GM19372 (cell line): Measurements from ENCODE around the gene BMP6.

Experiments used
- ATAC-seq: cut with Tn5 transposase; IDR thresholded peaks from one replicate; pipeline ENCODE4 v1.9.1; 2021; ENCODE audit warnings: mild to moderate bottlenecking, low read depth, moderate library complexity; ENCODE audit not compliant: unreplicated experiment

The BMP6 gene

GRCh38 chr6:7707787-7708186, 18.1 kb upstream of the BMP6 start:
- ATAC-seq: no peak

DNA sequence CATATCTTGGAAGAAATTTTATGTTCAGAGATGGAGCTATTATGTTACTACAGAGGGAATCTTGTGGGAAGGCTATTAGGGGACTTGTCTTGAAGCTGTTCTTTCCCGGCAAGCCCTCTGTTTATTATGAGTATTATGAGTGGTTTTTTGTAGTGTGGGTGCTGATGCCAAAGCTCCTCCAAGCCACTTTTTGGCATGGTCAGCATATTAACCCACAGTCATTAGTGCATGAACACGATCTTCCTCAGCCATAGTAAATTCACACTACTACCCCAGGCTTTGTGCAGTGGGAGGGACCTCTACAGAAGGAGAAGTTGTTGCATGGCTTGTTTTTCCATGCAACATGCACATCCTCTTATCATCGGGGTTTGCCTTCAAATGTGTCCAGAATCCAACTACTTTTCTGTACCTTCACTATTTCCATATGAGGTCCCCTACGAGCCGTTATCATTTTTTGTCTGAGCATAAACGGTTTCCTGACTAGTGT, 6.5 kb upstream of the BMP6 start:
- ATAC-seq: no peak

DNA sequence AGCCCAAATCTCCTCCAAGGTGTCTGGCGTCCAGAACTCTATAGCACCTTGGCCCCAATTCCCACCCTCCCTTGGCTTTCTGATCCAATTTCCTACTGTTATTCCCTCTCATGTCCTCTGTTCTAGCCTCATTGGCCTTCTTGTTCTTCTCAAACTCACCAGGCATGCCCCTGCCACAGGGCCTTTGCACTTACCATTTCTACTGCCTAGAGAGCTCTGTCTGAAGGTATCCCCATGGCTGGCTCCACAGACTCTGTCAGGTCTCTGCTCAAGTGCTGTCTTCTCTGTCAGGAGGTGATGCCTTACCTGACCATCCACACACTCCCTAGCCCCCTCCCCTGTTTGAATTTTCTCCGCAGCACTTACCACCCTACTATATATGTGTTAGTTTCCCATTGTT, 5.6 kb upstream of the BMP6 start:
- ATAC-seq: no peak

DNA sequence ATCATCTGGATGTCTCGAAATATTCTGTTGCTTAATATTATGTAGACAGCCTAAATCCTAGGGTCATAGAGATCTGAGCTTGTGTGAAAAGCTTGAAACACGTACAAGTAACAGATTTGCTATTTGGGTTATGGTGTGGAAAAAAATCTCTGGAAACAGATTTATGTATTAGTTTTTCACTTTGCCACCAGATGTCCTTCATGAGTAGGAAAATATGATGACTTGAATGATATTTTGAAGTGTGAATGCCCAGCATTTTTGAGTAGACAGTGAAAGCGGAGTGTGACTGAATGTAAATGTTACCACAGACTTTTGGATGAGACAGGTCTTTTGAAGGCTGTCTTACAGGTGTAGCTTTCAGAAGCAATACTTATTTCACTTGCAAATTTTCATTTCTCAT, 4.2 kb upstream of the BMP6 start:
- ATAC-seq: no peak

GRCh38 chr6:7723041-7723447, 2.9 kb upstream of the BMP6 start:
- ATAC-seq: no peak

GRCh38 chr6:7723554-7723953, 2.3 kb upstream of the BMP6 start:
- ATAC-seq: no peak

DNA sequence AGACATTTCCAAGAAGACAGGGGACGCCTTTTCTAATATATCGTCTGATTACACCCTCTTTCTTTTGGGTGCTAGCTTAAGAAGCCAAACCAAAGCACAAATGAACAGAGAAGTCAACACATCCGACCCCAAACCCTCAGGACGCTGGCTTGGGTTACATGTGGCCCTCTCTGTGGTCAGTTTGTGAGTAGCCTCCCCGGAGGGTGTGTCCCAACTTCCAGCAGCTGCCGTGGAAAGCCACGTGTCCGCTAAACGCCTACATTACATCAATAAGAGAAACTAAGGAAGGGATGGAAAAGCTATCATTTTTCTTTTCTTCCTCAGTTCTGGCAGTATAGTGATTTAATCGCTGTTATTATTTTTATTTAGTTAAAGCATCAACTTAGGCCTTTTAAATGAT, 487 bp upstream of the BMP6 start:
- ATAC-seq: no peak

GRCh38 chr6:7726416-7727085, 652 bp downstream of the BMP6 start:
- ATAC-seq: no peak

- ATAC-seq: no peak
Measured at GRCh38 chr6:7727086-7727945, 1.4 kb downstream of the BMP6 start.

DNA sequence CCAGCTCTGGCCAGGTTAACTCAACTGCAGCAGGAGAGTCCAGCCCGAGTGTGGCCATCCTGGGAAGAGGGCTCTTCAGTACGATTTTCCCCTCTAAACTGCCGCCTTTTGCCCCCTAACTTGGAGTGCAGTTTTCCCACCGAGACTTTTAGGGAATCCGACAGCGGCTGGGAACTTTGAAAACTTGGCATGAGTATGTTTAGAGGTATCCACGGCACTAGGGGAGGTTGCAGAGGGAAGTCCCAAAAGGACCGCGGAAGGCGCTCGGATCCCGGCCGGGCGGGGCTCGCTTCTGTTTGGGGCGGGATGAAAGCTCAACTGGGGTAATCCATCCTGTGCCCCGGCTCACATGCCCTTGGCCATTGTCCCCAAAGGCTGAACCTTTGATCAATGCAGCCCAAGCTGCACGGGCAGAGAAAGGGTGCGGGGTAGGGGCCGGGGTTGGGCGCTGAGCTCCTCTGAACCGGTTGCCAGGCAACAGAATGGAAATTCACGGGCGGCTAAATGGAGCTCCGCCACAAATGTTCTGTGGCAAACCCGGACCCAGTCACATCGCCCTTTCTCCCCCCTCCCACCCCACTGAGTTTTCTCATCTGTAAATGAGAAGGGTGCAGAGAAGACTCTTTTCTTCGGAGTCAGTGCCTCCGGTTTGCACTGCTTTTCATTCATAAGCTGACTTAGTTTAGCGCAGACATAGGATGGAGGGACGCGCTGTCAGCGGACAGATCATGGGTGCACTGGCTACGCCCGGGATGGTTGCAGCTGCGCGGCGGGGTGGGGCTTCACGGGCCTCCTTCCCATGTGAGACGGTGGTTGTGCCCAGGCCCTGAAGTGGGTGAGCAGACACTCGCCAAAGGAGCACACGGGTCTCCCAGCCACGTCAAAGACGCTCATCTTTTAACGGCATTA, 2.3 kb downstream of the BMP6 start:
- no peak for ATAC-seq

- ATAC-seq: no peak
Measured at GRCh38 chr6:7728855-7729590, 3.1 kb downstream of the BMP6 start.

DNA sequence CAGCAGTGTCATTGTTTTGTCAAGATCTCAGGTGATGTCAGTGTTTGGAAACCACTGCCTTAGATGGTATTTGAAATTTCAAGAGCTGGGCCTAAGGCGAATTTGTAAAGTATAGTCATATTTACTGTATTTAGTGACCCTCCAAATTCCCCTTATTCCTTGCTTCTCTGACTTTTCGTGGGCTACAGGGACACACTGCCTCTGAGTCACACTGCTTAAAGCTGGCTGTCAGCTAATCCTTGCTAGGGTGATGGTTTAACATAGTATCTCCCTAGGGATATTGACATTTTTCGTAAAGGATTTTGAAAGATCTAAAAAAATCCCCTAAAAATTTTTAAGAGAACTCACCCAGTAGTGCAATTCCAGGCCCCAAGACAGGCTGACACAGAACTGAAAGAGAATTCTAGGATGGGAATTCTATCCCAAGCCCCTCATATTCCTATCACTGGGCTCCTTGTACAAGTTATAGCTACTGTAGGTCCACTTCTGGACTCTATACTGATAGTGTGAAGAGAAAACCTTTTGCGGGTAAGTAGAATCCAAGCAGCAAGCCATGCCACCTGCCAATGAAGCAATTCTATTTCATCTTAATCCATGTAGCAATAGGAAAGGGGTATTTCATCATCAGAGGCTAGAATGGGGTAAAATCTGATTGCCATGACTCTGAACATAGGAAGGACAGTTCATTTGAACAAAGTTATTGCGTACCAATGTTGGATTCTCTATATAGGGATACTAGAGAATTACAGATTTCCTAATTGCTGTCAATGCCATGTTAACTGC, 4.3 kb downstream of the BMP6 start:
- no peak for ATAC-seq

DNA sequence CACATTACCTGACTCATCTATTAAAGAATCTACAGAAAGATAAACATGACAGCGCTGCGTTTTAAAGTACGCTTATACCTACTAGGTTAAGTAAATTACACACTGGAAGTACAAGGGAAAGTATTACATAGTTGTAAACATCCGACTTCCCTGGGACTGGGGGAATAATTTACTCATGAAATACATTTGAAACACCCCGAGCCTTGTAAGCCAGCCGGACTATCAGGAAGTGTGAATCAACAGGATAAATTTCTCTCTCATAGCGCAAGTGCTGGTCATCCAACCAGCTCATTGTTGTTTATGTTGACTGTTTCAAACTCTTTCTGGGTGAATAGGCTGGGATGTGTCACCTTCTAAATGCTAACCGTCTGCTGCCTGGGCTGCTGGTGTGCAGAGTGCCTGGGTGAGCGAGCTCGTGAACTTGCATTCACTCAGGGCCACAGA, 4.9 kb downstream of the BMP6 start:
- ATAC-seq: no peak

DNA sequence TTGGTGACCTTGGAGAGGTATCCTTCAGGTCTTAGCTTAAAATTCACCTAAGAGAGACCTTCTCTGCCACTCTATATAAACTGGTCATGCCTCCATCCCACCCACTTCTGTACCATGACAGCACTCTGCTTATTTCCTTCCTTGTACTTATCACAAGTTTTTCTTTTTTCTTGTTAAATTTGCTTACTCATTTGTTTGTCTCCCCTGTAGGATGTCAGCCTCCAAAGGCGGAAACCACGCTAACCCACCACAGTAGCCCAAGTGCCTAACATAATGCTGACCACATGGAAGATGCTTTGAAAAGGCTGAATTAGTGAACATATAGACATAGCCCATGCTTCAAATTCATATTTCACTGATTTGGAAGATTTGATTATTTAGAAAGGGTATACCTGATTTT, 5.4 kb downstream of the BMP6 start:
- no peak for ATAC-seq

- no peak for ATAC-seq
Measured at GRCh38 chr6:7732228-7732627, 6.3 kb downstream of the BMP6 start.

DNA sequence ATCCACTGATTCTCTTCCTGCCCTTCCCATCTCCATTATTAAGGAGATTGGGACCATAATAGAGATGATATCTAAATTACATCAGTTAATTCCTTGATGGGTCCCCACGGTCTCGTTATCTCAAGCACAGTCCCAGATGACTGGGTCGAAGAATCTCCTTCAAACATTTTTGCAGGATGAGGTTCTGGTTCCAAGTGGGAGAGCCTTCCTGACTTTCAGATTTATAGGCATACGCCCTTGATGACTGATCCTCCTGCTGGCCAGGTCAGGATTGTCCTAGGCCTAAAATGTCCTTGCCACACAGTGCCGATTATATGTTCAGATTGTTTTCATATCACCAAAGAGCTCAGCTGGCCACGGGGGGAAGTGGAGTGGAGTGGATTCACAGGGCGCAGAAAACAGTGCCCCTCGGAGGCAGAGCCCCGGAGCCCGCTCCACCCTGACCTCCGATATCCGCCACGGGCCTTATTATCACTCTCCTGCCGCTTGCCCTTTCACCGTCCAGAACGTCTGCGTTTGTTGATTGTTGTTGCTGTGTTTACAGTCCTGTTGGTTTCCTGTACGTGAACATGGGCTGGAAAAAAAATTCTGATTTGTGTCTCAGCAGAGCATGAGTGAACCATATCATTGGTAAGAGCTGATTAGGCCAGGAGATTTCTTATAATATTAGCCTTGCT, 8.9 kb downstream of the BMP6 start:
- no peak for ATAC-seq

DNA sequence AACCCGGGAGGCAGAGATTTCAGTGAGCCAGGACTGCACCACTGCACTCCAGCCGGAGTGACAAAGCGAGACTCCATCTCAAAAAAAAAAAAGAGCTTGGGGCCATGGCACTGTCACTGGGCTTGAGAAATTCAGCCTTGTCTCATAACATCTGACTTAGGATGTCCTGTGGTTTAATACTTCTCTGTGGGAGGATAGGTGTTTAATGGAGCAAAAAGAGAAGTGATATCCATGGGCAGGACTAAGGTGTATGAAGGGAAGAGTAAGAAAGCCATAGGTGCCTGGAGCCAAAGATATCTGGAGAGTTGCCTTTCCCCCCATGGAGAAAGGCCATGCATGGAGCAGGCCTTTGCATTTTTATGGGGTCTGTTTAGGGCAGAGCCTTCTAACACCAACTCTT, 11.2 kb downstream of the BMP6 start:
- no peak for ATAC-seq

DNA sequence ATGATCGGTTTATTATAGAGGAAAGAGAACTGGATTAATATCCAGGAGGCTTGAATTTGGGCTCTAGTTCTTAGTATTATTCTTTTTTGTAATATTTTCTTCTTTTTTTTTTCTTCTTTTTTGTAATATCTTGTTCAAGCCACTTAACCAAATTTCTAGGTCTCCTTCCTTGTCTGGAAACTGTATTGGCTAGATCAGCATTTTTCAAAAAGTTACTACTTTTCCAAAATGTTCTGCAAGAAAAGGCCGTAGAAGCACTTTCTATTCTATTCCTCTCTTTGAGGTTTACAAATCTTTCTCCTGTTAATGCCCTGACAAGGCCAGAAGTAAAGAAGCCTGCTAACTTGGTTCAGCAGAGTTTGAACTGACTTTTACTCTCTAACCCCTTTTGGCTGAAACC, 12.0 kb downstream of the BMP6 start:
- no peak for ATAC-seq

GRCh38 chr6:7742223-7742785, 16.4 kb downstream of the BMP6 start:
- ATAC-seq: no peak
